IMR-90 (cell line): Measurements from ENCODE around the gene NEDD4L. TPM values are rescaled to one million over a fixed set of nuclear protein-coding genes. Genes with fewer than 3 reads are reported as not detected.

ENCODE experiments used
- ATAC-seq: fragments of 200-7000 bp; cut with Tn5 transposase; 2 replicates; pipeline ENCODE4 v1.9.1; 2020; ENCODE audit warnings: low read depth, mild to moderate bottlenecking, moderate library complexity
- BruUV-seq: library from RNA; stranded (reverse); fragments of 400-500 nt; replicated peaks from 2 replicates; lab custom pipeline; 2021; lab: Mats Ljungman, UMichigan
- CTCF ChIA-PET: fragments of 300-600 bp; formaldehyde crosslinking; extraction: SDS; loops from one replicate; lab custom pipeline; 2021; ENCODE audit warnings: antibody characterized with exemption; lab: Yijun Ruan, JAX
- POLR2A ChIA-PET: fragments of 300-600 bp; sonication (Branson Sonifier 250); formaldehyde crosslinking; loops from one replicate; lab custom pipeline; 2022; ENCODE audit warnings: antibody characterized with exemption; ENCODE audit not compliant: unreplicated experiment; lab: Charles Lee
- DNase-seq: peaks from one replicate; pipeline ENCODE4 v3.0.0; 2013
- H2AFZ ChIP-seq: replicated peaks from 2 replicates; pipeline ENCODE3; 2013; ENCODE audit warnings: low read length, mild to moderate bottlenecking; ENCODE audit not compliant: poor library complexity
- H2AK5ac ChIP-seq: 2 replicates; pipeline ENCODE4 v1.6.1; 2013; ENCODE audit warnings: low read depth, low read length, inconsistent platforms
- H2AK9ac ChIP-seq: replicated peaks from 2 replicates; pipeline ENCODE3; 2013; ENCODE audit warnings: mild to moderate bottlenecking, low read depth, low read length, moderate library complexity; ENCODE audit not compliant: poor library complexity
- H2BK120ac ChIP-seq: 2 replicates; pipeline ENCODE4 v1.6.1; 2013; ENCODE audit warnings: low read depth, low read length, inconsistent platforms
- H2BK15ac ChIP-seq: 3 replicates; pipeline ENCODE4 v1.6.1; 2013; ENCODE audit warnings: low read depth, low read length, inconsistent platforms
- H2BK20ac ChIP-seq: 2 replicates; pipeline ENCODE4 v1.6.1; 2013; ENCODE audit warnings: low read depth, mild to moderate bottlenecking, inconsistent platforms, low read length, moderate library complexity
- H2BK5ac ChIP-seq: 2 replicates; pipeline ENCODE4 v1.6.1; 2013; ENCODE audit warnings: mild to moderate bottlenecking, low read depth, low read length, inconsistent platforms; ENCODE audit not compliant: poor library complexity, severe bottlenecking
- H3K14ac ChIP-seq: replicated peaks from 2 replicates; pipeline ENCODE4 v1.6.1; 2013; ENCODE audit warnings: low read depth, low read length, inconsistent platforms
- H3K18ac ChIP-seq: 2 replicates; pipeline ENCODE4 v1.6.1; 2013; ENCODE audit warnings: low read depth, low read length, control low read depth
- H3K23ac ChIP-seq: 2 replicates; pipeline ENCODE4 v1.6.1; 2013; ENCODE audit warnings: low read depth, low read length, inconsistent platforms
- H3K27ac ChIP-seq: 2 replicates; pipeline ENCODE4 v1.5.1; 2013; ENCODE audit warnings: mild to moderate bottlenecking, control low read depth, low read length; ENCODE audit not compliant: insufficient read depth
- H3K27me3 ChIP-seq: 2 replicates; pipeline ENCODE4 v1.6.1; 2013; ENCODE audit warnings: low read length; ENCODE audit not compliant: control insufficient read depth, insufficient read depth
- H3K36me3 ChIP-seq: 2 replicates; pipeline ENCODE4 v1.6.1; 2013; ENCODE audit warnings: low read length, mixed read lengths; ENCODE audit not compliant: control insufficient read depth, insufficient read depth
- H3K4ac ChIP-seq: 2 replicates; pipeline ENCODE4 v1.6.1; 2013; ENCODE audit warnings: low read depth, low read length, inconsistent platforms
- H3K4me1 ChIP-seq: 2 replicates; pipeline ENCODE4 v1.6.1; 2013; ENCODE audit warnings: low read length, mixed read lengths; ENCODE audit not compliant: control insufficient read depth, insufficient read depth
- H3K4me2 ChIP-seq: 2 replicates; pipeline ENCODE4 v1.6.1; 2013; ENCODE audit warnings: low read depth, mild to moderate bottlenecking, control low read depth, low read length, moderate library complexity
- H3K4me3 ChIP-seq: 2 replicates; pipeline ENCODE4 v1.5.1; 2013; ENCODE audit warnings: low read depth, mild to moderate bottlenecking, control low read depth, low read length, moderate library complexity; ENCODE audit not compliant: insufficient read depth
- H3K56ac ChIP-seq: 2 replicates; pipeline ENCODE4 v1.6.1; 2013; ENCODE audit warnings: low read length, inconsistent platforms; ENCODE audit not compliant: insufficient read depth; ENCODE audit errors: extremely low read depth
- H3K79me1 ChIP-seq, 2 experiments: 2 replicates each; pipeline ENCODE4 v1.6.1; 2013; ENCODE audit warnings: low read length in 2 of 2, inconsistent platforms in 1 of 2, low read depth in 1 of 2
- H3K9ac ChIP-seq: 2 replicates; pipeline ENCODE4 v1.6.1; 2013; ENCODE audit warnings: low read depth, low read length, control low read depth
- H3K9me1 ChIP-seq: 2 replicates; pipeline ENCODE4 v1.6.1; 2013; ENCODE audit warnings: low read length, inconsistent platforms; ENCODE audit not compliant: insufficient read depth
- H3K9me3 ChIP-seq: 2 replicates; pipeline ENCODE4 v1.6.1; 2013; ENCODE audit warnings: low read length; ENCODE audit not compliant: control insufficient read depth, insufficient read depth
- H4K20me1 ChIP-seq: 2 replicates; pipeline ENCODE4 v1.6.1; 2013; ENCODE audit warnings: low read length, inconsistent platforms; ENCODE audit not compliant: insufficient read depth
- H4K5ac ChIP-seq: 2 replicates; pipeline ENCODE4 v1.6.1; 2013; ENCODE audit warnings: mild to moderate bottlenecking, low read depth, low read length, control low read depth
- H4K8ac ChIP-seq, 2 experiments: 2 replicates each; pipeline ENCODE4 v1.6.1; 2013; ENCODE audit warnings: low read depth in 2 of 2, low read length in 2 of 2, control low read depth in 1 of 2, inconsistent platforms in 1 of 2
- H4K91ac ChIP-seq: 2 replicates; pipeline ENCODE4 v1.6.1; 2013; ENCODE audit warnings: low read depth, low read length, inconsistent platforms; ENCODE audit not compliant: insufficient read depth
- BHLHE40 ChIP-seq: fragments of 150-350 bp; IDR thresholded peaks from 2 replicates; pipeline ENCODE4 v1.6.1; 2016; ENCODE audit warnings: mild to moderate bottlenecking, low read depth, low read length
- CEBPB ChIP-seq: IDR thresholded peaks from 2 replicates; pipeline ENCODE4 v1.6.1; 2012; ENCODE audit warnings: low read depth, low read length, improper control_type of control experiment
- CHD1 ChIP-seq: IDR thresholded peaks from 2 replicates; pipeline ENCODE4 v1.6.1; 2012; ENCODE audit warnings: low read depth, low read length, improper control_type of control experiment
- CTCF ChIP-seq: conservative IDR thresholded peaks from 2 replicates; pipeline ENCODE4 v1.5.1; 2012; ENCODE audit warnings: mild to moderate bottlenecking, low read depth, low read length, improper control_type of control experiment
- ELK1 ChIP-seq: fragments of 150-350 bp; IDR thresholded peaks from 2 replicates; pipeline ENCODE4 v1.6.1; 2016; ENCODE audit warnings: low read depth, mild to moderate bottlenecking, low read length, moderate library complexity, borderline replicate concordance
- FOS ChIP-seq: fragments of 150-350 bp; IDR thresholded peaks from 2 replicates; pipeline ENCODE4 v1.6.1; 2016; ENCODE audit warnings: low read depth, low read length
- MAFK ChIP-seq: IDR thresholded peaks from 2 replicates; pipeline ENCODE4 v1.6.1; 2012; ENCODE audit warnings: low read depth, low read length, improper control_type of control experiment
- MAZ ChIP-seq: IDR thresholded peaks from 2 replicates; pipeline ENCODE4 v1.6.1; 2012; ENCODE audit warnings: low read depth, mild to moderate bottlenecking, low read length, improper control_type of control experiment, moderate library complexity, borderline replicate concordance
- MXI1 ChIP-seq: IDR thresholded peaks from 2 replicates; pipeline ENCODE4 v1.6.1; 2012; ENCODE audit warnings: low read depth, mild to moderate bottlenecking, low read length, moderate library complexity, borderline replicate concordance
- NFE2L2 ChIP-seq: fragments of 150-350 bp; IDR thresholded peaks from 2 replicates; pipeline ENCODE4 v1.6.1; 2016; ENCODE audit warnings: low read depth, mild to moderate bottlenecking, low read length
- POLR2A ChIP-seq: IDR thresholded peaks from 2 replicates; pipeline ENCODE4 v1.6.1; 2012; ENCODE audit warnings: mild to moderate bottlenecking, low read depth, low read length
- RAD21 ChIP-seq: IDR thresholded peaks from 2 replicates; pipeline ENCODE4 v1.6.1; 2012; ENCODE audit warnings: low read length, improper control_type of control experiment
- RCOR1 ChIP-seq: IDR thresholded peaks from 2 replicates; pipeline ENCODE4 v1.6.1; 2012; ENCODE audit warnings: mild to moderate bottlenecking, low read length, improper control_type of control experiment; ENCODE audit not compliant: insufficient replicate concordance
- RFX5 ChIP-seq: IDR thresholded peaks from 2 replicates; pipeline ENCODE4 v1.8.0; 2012; ENCODE audit warnings: low read depth, mild to moderate bottlenecking, low read length, moderate library complexity
- SMC3 ChIP-seq: fragments of 150-350 bp; IDR thresholded peaks from 2 replicates; pipeline ENCODE4 v1.6.1; 2016; ENCODE audit warnings: low read depth, mild to moderate bottlenecking, antibody characterized with exemption, low read length, moderate library complexity
- USF2 ChIP-seq: fragments of 150-350 bp; IDR thresholded peaks from 2 replicates; pipeline ENCODE4 v1.6.1; 2017; ENCODE audit warnings: mild to moderate bottlenecking, antibody characterized with exemption, low read length, low read depth
- WGBS, 2 experiments: methylation state at CpG; one replicate each; pipeline versions ENCODE4 v1.1.5 to v1.1.7; 2013; ENCODE audit warnings: missing lambda C conversion rate in 2 of 2; ENCODE audit not compliant: insufficient read length in 1 of 2; ENCODE audit errors: extremely low coverage in 2 of 2; 5-methylcytosine and 5-hydroxymethylcytosine counted together
- dilution Hi-C: fragments of 300-500 bp; cut with HindIII; formaldehyde crosslinking; loops from one replicate; pipeline ENCODE4 v1.14.3; 2018; ENCODE audit warnings: low sequenced_read_pairs; ENCODE audit not compliant: unreplicated experiment
- in situ Hi-C: fragments of 300-500 bp; cut with MboI; formaldehyde crosslinking; loops from 3 replicates; pipeline ENCODE4 v1.14.3; 2019; ENCODE audit warnings: low sequenced_read_pairs, inconsistent platforms, mixed read lengths
- intact Hi-C: fragments of 100-400 bp; cut with micrococcal nuclease; formaldehyde crosslinking; loops from 2 replicates; pipeline ENCODE4 v1.10.0; 2022
- polyA plus RNA-seq, 3 experiments: library from polyadenylated mRNA; depleted of rRNA; stranded (reverse); fragments of >200 nt; gene quantifications; 2 replicates each; pipeline ENCODE4 v1.2.3, GENCODE V29; 2012; ENCODE audit warnings: low replicate concordance in 1 of 3
- total RNA-seq: library from RNA; depleted of rRNA; stranded (reverse); fragments of >200 nt; gene quantifications from 2 replicates; pipeline ENCODE4 v1.2.3, GENCODE V29; 2012

The NEDD4L gene
- total and polyA plus RNA-seq, 2 of the 4 experiments (the other 2 are of a cell fraction): 10.0 to 10.9 TPM

GRCh38 chr18:58168221-58168620 lies 124.2 kb downstream of the NEDD4L start:
- POLR2A ChIA-PET: no interaction called here
- Histone ChIP-seq H3K36me3 (no peaks in the 10 kb centered on the region), H2BK5ac (no peak overlapping the region), H2AK5ac (no peak overlapping the region), H2BK15ac (no peak overlapping the region), H2BK120ac (no peak overlapping the region), H2BK20ac (no peak overlapping the region), H4K5ac (no peak overlapping the region), H3K18ac (no peak overlapping the region), H3K79me1 (no peaks in the 10 kb centered on the region), H3K23ac (no peak overlapping the region), H3K27ac (no peak overlapping the region), H3K4me3 (no peak overlapping the region), H3K56ac (no peak overlapping the region), H3K9me1 (peaks cover 7% of the 10 kb centered on the region), H3K4me2 (no peak overlapping the region), H3K14ac (no peak overlapping the region), H3K27me3 (peaks cover under 1% of the 10 kb centered on the region; the same call in 1 of the 2 replicates), H3K4me1 (no peaks in the 10 kb centered on the region), H4K20me1 (peaks cover 3% of the 10 kb centered on the region; the same call in 1 of the 2 replicates), H4K91ac (no peak overlapping the region), H3K4ac (no peak overlapping the region), H4K8ac (no peak overlapping the region), H3K9ac (no peak overlapping the region), H2AFZ (no peak overlapping the region), H2AK9ac (no peak overlapping the region), H3K9me3 (no peaks in the 10 kb centered on the region)
- ATAC-seq (no peak), DNase-seq (no peak)
- WGBS, 2 experiments: 100% methylated on average over 3 of the region's 5 CpGs; no CpG with 5 or more reads in 1 of the 2 experiments
- no TSS peak for BruUV-seq
- intact Hi-C loops: no loop called here
- CTCF ChIA-PET: no interaction called here
- in situ Hi-C loops: no loop called here
- dilution Hi-C loops: no loop called here
- TF ChIP-seq RAD21: no peak
- no peak for TF ChIP-seq CHD1
- no peak for TF ChIP-seq MAFK
- no peak for TF ChIP-seq NFE2L2
- TF ChIP-seq RCOR1: no peak
- TF ChIP-seq POLR2A: no peak
- no peak for TF ChIP-seq MAZ
- no peak for TF ChIP-seq MXI1
- no peak for TF ChIP-seq USF2
- TF ChIP-seq ELK1: no peak
- TF ChIP-seq CEBPB: no peak
- no peak for TF ChIP-seq FOS
- TF ChIP-seq CTCF: no peak
- TF ChIP-seq RFX5: no peak
- TF ChIP-seq BHLHE40: no peak
- no peak for TF ChIP-seq SMC3
